ENCODE data around the gene CHRNB2.

Gene CHRNB2

GRCh38 chr1:154581766-154582165 is 14.2 kb downstream of the CHRNB2 start:
- no peak for DNase-seq (ENCODE audit: low read depth, low spot score)

DNA sequence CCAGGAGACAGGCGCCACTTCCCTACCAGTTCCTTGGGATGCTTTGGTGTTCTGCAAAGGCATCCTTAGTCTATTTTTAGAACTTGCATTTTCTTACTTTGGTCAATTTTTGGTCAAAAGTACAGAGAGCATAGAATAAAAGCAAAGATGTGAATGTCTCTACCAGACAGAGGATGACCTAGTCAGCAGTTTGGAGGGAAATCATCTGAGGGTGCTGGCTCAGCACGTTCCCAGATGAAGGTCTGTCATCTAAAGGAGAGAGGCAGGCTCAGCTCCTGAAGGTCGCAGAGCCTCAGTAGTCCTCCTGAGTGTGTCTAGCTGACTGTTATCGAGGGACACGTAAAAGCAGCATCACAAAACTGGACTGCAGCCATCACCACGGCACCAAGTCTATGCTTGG is 15.3 kb downstream of the CHRNB2 start:
- no peak for DNase-seq (ENCODE audit: low read depth, low spot score)

DNA sequence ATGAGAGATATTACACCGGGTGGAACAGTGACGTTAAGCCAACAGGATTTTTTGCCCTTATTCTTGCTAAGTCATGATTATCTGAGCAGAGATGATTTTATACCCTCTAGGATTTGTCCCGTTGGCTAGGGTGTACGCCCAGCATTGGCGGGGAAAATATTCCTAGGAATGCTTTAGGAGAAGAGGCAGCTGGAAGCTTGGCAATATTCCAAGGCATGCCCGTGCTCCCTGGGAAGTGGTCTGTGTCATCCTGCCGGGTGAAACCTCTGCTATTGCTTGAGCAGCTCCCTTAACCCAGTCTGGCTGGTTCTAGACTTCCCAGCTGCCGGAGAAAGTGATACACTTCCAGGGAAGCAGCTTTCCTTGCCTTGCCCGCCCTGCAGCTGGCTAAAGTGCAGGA is 16.2 kb downstream of the CHRNB2 start:
- no peak for DNase-seq (ENCODE audit: low read depth, low spot score)

GRCh38 chr1:154584267-154584994 is 16.9 kb downstream of the CHRNB2 start:
- no peak for DNase-seq (ENCODE audit: low read depth, low spot score)

DNA sequence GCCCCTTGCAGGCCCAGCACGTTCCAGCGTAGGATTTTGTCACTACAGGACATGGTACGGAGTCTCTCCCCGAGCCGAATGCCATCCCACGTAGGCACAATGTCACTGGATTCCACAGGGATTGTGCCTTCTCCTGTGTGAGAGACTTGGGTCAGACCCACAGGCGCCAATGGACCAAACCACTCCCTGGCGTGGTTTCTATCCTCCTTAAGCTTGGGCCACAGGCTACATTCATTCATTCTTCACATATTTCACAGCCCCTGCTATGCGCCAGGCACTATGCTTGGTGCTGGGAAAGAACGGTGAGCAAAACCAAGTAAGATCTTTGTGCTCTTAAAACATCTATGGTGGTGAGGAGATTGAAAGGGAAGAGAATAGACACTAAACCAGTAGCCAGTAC is 18.7 kb downstream of the CHRNB2 start:
- DNase-seq (ENCODE audit: low read depth, low spot score) = no peak

GRCh38 chr1:154586641-154587040 is 19.1 kb downstream of the CHRNB2 start:
- DNase-seq (ENCODE audit: low read depth, low spot score) = no peak

DNA sequence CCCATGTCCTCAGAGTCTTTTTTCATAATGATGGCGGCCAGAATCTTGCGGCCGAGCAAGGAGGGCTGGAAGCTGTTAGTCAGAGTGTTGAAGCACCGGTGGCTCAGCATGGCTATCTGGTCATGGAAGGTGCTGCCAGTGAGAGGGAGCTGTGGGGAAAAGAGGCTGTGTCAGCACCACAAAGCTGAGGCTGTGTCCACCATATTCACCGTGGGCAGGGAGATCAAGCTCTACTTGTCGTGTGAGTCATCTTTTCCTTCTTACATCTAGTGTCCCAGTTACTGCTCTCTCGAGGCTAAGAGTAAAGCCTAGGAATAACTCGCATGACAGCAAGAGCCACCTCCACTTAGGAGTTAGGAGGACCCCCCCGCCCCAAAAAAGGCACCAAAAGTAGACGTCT is 22.2 kb downstream of the CHRNB2 start:
- DNase-seq (ENCODE audit: low read depth, low spot score) = no peak

DNA sequence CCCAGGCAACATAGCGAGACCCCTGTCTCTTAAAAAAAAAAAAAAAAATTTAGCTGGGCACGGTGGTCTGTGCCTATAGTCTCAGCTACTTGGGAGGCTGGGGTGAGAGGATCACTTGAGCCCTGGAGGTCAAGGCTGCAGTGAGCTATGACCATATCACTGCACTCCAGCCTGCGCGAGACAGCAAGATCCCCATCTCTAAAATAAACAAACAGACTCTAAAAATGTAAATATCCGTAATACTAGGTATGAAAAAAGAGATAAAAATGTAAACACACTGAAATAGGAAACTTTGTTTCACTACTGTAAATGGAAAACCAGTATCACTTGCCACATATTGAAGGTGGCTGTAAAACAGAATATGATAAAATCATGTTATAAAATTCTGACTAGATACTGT is 23.2 kb downstream of the CHRNB2 start:
- DNase-seq (ENCODE audit: low read depth, low spot score) = no peak

- no peak for DNase-seq (ENCODE audit: low read depth, low spot score)
Measured at GRCh38 chr1:154591206-154591605, 23.6 kb downstream of the CHRNB2 start.

DNA sequence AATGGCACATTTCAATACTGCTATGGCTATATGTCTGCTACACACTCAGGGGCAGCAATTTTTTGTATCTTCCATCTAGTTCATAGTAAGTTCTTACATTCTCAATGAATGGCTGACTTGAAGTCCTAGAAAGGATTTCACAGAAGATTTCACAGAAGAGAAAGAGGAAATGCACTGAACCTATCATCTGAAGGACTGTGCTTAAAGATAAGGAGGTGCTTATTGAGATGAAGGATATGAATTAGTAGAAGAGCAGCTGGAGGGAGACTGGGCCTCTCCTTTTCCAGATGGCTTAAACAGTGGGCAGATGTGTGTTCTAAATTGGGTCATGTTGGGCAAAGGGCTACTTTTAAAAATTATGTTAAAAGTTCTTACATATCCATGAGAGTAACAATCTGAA is 25.8 kb downstream of the CHRNB2 start:
- no peak for DNase-seq (ENCODE audit: low read depth, low spot score)

- DNase-seq (ENCODE audit: low read depth, low spot score) = no peak
Measured at GRCh38 chr1:154594811-154595210, 27.2 kb downstream of the CHRNB2 start.

DNA sequence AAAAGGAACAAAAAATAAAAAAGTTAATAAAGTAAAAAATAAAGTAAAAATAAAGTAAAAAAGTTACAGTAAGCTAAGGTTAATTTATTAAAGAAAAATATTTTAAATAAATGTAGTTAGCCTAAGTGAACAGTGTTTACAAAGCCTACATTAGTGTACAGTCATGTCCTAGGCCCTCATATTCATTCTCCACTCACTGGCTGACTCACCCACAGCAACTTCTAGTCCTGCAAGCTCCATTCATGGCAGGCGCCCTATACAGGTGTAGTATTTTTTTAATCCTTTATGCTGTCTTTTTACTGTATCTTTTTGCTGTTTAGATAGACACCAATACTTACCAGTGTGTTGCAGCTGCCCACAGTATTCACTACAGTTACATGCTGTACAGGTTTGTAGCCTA is 28.0 kb downstream of the CHRNB2 start:
- no peak for DNase-seq (ENCODE audit: low read depth, low spot score)

DNA sequence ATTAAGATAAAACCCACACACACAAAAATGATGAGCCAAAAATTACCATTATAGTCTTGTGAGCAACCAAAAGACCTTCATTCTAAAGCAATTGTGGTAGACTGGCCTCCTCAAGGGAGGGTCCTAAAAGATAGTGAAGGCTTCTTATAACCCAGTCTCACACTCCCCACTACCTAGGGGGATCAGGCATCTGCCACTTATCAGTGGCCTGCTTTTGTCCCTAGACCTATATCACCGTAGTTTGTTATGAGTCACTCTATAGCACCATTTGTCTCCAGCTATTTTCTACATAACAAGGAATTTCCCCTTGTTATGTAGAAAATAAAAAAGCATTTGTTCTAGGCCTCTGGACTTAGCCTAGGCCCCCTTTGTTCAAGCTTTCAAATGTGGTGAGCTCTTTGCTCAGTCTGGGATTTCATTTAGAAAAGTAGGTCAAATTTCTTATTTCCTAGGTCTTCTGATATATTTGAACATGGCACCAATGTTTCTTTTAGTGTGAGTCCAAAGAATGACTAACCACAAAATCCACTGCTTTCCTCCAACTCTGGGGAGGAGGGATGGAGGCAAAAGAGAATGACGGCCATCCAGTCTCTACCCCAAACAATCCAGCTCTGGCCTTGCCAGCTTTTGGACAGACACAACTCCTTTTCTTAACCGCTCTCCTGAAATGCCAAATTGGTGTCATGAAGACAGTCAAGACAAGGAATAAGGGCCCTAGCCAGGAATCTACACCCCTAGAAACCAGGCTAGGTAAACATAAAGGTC is 31.5 kb downstream of the CHRNB2 start:
- no peak for DNase-seq (ENCODE audit: low read depth, low spot score)

DNA sequence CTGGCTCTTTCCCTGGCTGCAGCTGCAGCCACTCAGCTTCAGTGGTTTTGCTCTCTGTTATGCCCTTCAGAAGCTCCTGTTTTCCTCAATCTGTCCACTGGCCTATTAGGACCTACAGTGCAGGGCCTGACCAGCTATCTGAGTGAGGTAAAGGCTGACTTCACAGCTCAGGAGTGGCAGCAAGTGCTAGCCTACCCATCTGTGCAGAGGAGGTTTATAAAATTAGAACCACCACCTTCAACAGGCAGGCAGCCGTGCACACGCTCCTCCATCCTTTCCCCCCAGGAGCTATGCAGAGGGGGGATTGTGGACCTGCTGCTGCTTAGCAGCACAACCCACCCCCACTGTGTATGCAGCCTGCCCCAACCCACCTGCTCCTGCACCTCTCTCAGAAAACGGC is 32.1 kb downstream of the CHRNB2 start:
- no peak for DNase-seq (ENCODE audit: low read depth, low spot score)

GRCh38 chr1:154603317-154603716 is 35.7 kb downstream of the CHRNB2 start:
- no peak for DNase-seq (ENCODE audit: low read depth, low spot score)

DNA sequence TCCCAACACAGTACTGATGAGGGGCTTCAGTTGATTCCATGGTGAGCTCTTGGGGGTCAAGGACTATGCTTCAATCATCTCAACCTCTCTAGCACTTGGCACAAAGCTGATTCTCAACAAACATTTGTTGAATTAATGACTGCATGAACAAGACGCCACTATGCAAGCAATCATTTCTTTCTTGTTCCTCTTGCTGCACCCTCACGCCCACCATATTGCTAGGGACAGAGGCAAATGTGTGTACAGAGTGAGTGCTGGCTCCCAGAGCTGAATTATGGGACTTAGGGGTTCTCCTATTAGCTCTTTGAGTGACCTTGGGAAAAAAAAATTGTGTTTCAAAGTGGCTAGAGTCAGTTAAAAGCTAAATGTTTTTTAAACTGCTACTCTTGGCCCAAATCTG is 38.0 kb downstream of the CHRNB2 start:
- DNase-seq (ENCODE audit: low read depth, low spot score) = no peak

- no peak for DNase-seq (ENCODE audit: low read depth, low spot score)
Measured at GRCh38 chr1:154607106-154607608, 39.6 kb downstream of the CHRNB2 start.

- no peak for DNase-seq (ENCODE audit: low read depth, low spot score)
Measured at GRCh38 chr1:154607609-154608396, 40.2 kb downstream of the CHRNB2 start, which contains the start of gene ADAR. Gene ADAR (minus strand): TSS chr1:154608186. CDS start chr1:154608006, 180 bp downstream.

- DNase-seq (ENCODE audit: low read depth, low spot score) = no peak
Measured at GRCh38 chr1:154608397-154609270, 41.1 kb downstream of the CHRNB2 start.

GRCh38 chr1:154609398-154610380 is 42.1 kb downstream of the CHRNB2 start:
- peak; percentile 87 for DNase-seq (ENCODE audit: low read depth, low spot score)

All from iPS DF 19.7 (cell line).